ENCODE results near the gene ETFDH. TPM values are rescaled to one million over a fixed set of nuclear protein-coding genes. Genes with fewer than 3 reads are reported as not detected.
"Not testable (repeated sequence)": the region's sequence is repeated elsewhere in the genome, so short reads cannot be mapped to it uniquely, and the experiment has no call there.

Gene ETFDH
- total and polyA plus RNA-seq, 9 of the 15 experiments (the other 6 are each of a cell fraction or from before 2014, with no cell fraction given) = 14.6 to 33.6 (median 25.9) TPM

GRCh38 chr4:158710814-158711213 lies 38.7 kb downstream of the ETFDH start (continued):
- TF ChIP-seq GATA2 (CRISPR knock-in tag; IDR thresholded peaks at IDR 0.05) (no peak), ZNF146 (CRISPR knock-in tag; IDR thresholded peaks at IDR 0.05; ENCODE audit: unreplicated experiment) (no peak)
- TF ChIP-seq, protein P1, sequence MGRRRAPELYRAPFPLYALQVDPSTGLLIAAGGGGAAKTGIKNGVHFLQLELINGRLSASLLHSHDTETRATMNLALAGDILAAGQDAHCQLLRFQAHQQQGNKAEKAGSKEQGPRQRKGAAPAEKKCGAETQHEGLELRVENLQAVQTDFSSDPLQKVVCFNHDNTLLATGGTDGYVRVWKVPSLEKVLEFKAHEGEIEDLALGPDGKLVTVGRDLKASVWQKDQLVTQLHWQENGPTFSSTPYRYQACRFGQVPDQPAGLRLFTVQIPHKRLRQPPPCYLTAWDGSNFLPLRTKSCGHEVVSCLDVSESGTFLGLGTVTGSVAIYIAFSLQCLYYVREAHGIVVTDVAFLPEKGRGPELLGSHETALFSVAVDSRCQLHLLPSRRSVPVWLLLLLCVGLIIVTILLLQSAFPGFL (CRISPR knock-in tag; IDR thresholded peaks at IDR 0.05) = no peak

DNA sequence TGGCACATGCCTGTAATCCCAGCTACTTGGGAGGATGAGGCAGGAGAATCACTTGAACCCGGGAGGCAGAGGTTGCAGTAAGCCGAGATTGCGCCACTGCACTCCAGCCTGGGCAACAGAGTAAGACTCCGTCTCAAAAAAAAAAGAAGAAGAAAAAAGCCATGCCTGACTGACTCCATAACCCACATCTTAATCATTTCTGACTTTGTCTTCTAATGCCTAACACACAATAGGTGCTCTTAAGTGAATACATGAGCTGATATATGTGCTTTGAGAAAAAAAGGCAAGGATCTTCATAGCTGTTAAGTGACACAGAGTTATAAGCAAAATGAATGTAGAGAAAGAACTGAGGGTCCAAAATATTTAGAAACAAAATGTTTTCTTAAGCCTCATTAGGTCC lies 40.5 kb downstream of the ETFDH start:
- POLR2A ChIA-PET; CTCF ChIA-PET (ENCODE audit: low intra/inter-chr PET ratio); H3K27me3 ChIP-seq (ENCODE audit: control insufficient read depth in 2 of 2, insufficient read depth in 2 of 2, low read length in 2 of 2); H3K4me3 ChIP-seq; H4K20me1 ChIP-seq (replicated peaks; ENCODE audit: control insufficient read depth, insufficient read depth, low read length); H3K9me3 ChIP-seq (replicated peaks; ENCODE audit: control insufficient read depth, insufficient read depth, low read depth, low read length); H3K9ac ChIP-seq (ENCODE audit: insufficient read depth in 1 of 2, low read depth in 2 of 2, low read length in 2 of 2); H3K9me1 ChIP-seq (ENCODE audit: control insufficient read depth, insufficient read depth, low read length); H3K27ac ChIP-seq (ENCODE audit: extremely low read depth, low read depth, low read length); H3K4me1 ChIP-seq (replicated peaks in 1 of 2; ENCODE audit: control insufficient read depth in 2 of 2, insufficient read depth in 2 of 2, low read length in 2 of 2); H2AFZ ChIP-seq (ENCODE audit: low read depth, low read length); in situ Hi-C loops (cut with MboI); BruUV-seq (replicated peaks); intact Hi-C loops (cut with micrococcal nuclease); H3K4me2 ChIP-seq (ENCODE audit: insufficient read depth, low read length); DNase-seq (ENCODE audit: extremely low read depth in 1 of 4, low spot score in 3 of 4); ATAC-seq; H3K79me2 ChIP-seq (ENCODE audit: control insufficient read depth, insufficient read depth, low read length); FAIRE-seq: not testable (repeated sequence)
- WGBS (ENCODE audit: insufficient coverage, low coverage, missing lambda C conversion rate) = 100% methylated on average over 1 of the region's 4 CpGs
- peaks cover 97% of the 10 kb centered on the region for H3K36me3 ChIP-seq (ENCODE audit: control insufficient read depth, insufficient read depth, low read length)

GRCh38 chr4:158714937-158715336 lies 42.8 kb downstream of the ETFDH start:
- Histone ChIP-seq H3K27ac (ENCODE audit: extremely low read depth, low read depth, low read length) (no peak overlapping the region), H4K20me1 (replicated peaks; ENCODE audit: control insufficient read depth, insufficient read depth, low read length) (no peaks in the 10 kb centered on the region), H3K4me1 (replicated peaks in 1 of 2; ENCODE audit: control insufficient read depth in 2 of 2, insufficient read depth in 2 of 2, low read length in 2 of 2) (no peaks in the 10 kb centered on the region), H3K4me2 (ENCODE audit: insufficient read depth, low read length) (no peak overlapping the region), H2AFZ (ENCODE audit: low read depth, low read length) (no peak overlapping the region), H3K27me3 (ENCODE audit: control insufficient read depth in 2 of 2, insufficient read depth in 2 of 2, low read length in 2 of 2) (no peaks in the 10 kb centered on the region), H3K4me3 (no peak overlapping the region), H3K79me2 (ENCODE audit: control insufficient read depth, insufficient read depth, low read length) (peaks cover 9% of the 10 kb centered on the region; the same call in 1 of the 3 replicates), H3K36me3 (ENCODE audit: control insufficient read depth, insufficient read depth, low read length) (peaks cover 97% of the 10 kb centered on the region), H3K9me1 (ENCODE audit: control insufficient read depth, insufficient read depth, low read length) (no peaks in the 10 kb centered on the region), H3K9ac (ENCODE audit: insufficient read depth in 1 of 2, low read depth in 2 of 2, low read length in 2 of 2) (no peak overlapping the region), H3K9me3 (replicated peaks; ENCODE audit: control insufficient read depth, insufficient read depth, low read depth, low read length) (0 out of 2 replicates have a peak, but pooled peaks cover 2% of the 10 kb centered on the region)
- DNase-seq (ENCODE audit: extremely low read depth in 1 of 4, low spot score in 3 of 4) (no peak), ATAC-seq (no peak), FAIRE-seq (no peak)
- WGBS (ENCODE audit: insufficient coverage, low coverage, missing lambda C conversion rate) = 95% methylated on average over 4 of the region's 4 CpGs
- no TSS peak for BruUV-seq (replicated peaks)
- ChIA-PET POLR2A (no interaction called here), CTCF (ENCODE audit: low intra/inter-chr PET ratio) (no interaction called here)
- in situ Hi-C loops (cut with MboI) = no loop called here
- intact Hi-C loops (cut with micrococcal nuclease) = no loop called here
- TF ChIP-seq, protein P2, sequence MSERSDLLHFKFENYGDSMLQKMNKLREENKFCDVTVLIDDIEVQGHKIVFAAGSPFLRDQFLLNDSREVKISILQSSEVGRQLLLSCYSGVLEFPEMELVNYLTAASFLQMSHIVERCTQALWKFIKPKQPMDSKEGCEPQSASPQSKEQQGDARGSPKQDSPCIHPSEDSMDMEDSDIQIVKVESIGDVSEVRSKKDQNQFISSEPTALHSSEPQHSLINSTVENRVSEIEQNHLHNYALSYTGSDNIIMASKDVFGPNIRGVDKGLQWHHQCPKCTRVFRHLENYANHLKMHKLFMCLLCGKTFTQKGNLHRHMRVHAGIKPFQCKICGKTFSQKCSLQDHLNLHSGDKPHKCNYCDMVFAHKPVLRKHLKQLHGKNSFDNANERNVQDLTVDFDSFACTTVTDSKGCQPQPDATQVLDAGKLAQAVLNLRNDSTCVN (CRISPR knock-in tag; IDR thresholded peaks at IDR 0.05) = no peak
- TF ChIP-seq CBX2 (IDR thresholded peaks at IDR 0.05; ENCODE audit: insufficient read depth, low read length, poor library complexity, severe bottlenecking) (no peak), ZFP36 (IDR thresholded peaks at IDR 0.05; ENCODE audit: low read depth, low read length, partially characterized antibody) (no peak), ZNF217 (CRISPR knock-in tag; IDR thresholded peaks at IDR 0.05) (no peak), ZNF551 (CRISPR knock-in tag; IDR thresholded peaks at IDR 0.05) (no peak), MAZ (CRISPR knock-in tag; conservative IDR thresholded peaks at IDR 0.05 in 1 of 2, IDR thresholded peaks at IDR 0.05 in 1 of 2) (no peak), WHSC1 (IDR thresholded peaks at IDR 0.05; ENCODE audit: low read length) (no peak)
- TF ChIP-seq, protein P3, sequence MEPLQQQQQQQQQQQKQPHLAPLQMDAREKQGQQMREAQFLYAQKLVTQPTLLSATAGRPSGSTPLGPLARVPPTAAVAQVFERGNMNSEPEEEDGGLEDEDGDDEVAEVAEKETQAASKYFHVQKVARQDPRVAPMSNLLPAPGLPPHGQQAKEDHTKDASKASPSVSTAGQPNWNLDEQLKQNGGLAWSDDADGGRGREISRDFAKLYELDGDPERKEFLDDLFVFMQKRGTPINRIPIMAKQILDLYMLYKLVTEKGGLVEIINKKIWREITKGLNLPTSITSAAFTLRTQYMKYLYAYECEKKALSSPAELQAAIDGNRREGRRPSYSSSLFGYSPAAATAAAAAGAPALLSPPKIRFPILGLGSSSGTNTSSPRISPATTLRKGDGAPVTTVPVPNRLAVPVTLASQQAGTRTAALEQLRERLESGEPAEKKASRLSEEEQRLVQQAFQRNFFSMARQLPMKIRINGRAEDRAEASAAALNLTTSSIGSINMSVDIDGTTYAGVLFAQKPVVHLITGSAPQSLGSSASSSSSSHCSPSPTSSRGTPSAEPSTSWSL (CRISPR knock-in tag; IDR thresholded peaks at IDR 0.05; ENCODE audit: borderline replicate concordance) = no peak

Measured in K562 (cell line).